ENCODE data around the gene PLPPR3.

The PLPPR3 gene

DNA sequence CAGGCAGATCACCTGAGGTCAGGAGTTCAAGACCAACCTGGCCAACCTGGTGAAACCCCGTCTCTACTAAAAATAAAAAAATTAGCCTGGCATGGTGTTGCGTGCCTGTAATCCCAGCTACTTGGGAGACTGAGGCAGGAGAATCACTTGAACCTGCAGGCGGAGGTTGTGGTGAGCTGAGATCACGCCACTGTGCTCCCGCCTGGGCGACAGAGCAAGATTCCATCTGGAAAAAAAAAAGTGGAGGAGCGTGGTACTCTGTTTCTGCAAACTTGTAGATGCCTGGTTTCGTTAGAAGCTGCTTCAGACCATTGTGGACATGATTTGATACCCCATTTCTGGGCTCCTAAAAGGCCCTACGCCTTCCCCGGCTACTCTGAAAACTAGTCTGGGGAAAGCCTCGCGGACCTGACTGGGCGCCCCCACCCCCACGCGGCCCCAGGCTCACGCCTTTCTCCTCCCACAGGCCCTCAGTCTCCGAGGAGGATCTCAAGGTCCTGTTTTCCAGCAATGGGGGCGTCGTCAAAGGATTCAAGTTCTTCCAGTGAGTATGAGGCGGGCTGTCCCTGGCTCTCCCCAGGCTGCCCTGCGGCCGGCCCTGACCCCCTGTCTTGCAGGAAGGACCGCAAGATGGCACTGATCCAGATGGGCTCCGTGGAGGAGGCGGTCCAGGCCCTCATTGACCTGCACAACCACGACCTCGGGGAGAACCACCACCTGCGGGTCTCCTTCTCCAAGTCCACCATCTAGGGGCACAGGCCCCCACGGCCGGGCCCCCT is 11.5 kb downstream of the PLPPR3 start:
- DNase-seq (ENCODE audit: low read depth in 2 of 2): no peak

DNA sequence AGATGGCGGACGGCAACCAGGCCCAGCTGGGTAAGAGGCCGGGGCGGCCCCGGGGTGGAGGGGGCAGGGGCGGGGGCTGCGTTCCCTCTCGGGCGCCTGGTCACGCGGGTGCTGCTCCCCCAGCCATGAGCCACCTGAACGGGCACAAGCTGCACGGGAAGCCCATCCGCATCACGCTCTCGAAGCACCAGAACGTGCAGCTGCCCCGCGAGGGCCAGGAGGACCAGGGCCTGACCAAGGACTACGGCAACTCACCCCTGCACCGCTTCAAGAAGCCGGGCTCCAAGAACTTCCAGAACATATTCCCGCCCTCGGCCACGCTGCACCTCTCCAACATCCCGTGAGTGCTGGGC is 13.4 kb downstream of the PLPPR3 start:
- no peak for DNase-seq (ENCODE audit: low read depth in 2 of 2)

DNA sequence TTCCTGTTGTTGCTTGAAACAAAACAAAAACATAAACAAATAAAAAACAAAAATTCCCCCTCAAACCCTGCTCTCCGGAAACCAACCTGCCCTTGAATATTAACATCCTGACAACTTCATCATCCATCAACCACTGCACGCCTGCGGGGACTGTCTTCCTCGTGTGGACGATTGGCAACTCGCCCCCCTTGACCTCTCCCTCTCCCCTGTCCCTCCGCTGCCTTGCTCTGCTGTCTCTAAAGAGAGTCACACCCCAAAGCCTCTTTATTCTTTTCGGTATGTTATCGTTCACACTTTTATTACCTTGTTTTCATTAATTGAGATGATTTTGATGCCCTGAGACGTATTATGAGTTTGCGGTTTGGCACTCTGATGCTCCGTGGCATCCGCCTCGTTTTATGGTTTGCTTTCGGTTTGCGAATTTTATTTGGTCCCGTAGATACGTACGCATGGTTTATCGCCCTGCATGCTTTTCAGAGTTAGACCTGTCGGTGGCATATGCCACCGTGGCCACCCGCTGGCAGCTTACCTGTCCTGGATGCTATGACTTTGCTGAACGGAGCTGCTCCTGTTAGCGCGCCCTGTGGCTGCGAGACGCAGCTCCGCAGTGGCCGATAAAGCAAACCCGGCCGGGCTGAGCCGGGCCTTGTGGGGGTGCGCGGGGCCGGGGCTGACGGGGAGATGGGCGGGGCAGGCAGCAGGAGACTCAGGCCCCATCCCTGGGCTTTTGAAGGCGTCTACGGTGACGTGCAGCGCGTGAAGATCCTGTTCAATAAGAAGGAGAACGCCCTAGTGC is 13.9 kb downstream of the PLPPR3 start:
- DNase-seq (ENCODE audit: low read depth in 2 of 2): no peak

DNA sequence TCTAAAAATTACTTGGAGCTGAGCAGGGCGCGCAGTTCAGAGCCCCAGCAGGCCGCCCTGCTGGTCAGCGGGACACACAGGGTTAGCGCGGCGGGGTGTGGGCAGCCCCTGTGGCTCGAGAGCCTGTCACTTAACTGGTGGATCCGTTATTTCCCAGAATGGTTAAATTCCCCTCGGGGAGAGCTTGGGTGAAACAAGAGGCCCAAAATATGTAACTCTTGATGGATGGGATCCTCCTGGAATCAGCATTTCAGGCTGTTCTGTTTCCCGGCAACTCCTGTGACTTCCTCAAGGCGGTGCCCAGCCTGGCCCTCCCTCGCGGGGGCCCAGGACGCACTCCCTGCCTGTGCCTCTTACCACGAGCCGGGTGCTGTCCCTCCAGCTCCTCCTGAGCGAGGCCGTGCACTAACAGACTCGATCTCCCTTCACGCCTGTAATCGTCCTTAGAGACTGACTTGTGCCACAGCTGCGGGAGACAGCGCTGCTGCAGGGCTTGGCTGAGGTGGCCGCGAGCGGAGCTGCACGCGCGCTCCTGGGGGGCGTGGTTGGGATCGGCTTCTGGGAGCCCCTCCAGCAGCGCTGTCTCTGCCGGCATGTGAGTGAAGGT is 14.8 kb downstream of the PLPPR3 start:
- no peak for DNase-seq (ENCODE audit: low read depth in 2 of 2)

DNA sequence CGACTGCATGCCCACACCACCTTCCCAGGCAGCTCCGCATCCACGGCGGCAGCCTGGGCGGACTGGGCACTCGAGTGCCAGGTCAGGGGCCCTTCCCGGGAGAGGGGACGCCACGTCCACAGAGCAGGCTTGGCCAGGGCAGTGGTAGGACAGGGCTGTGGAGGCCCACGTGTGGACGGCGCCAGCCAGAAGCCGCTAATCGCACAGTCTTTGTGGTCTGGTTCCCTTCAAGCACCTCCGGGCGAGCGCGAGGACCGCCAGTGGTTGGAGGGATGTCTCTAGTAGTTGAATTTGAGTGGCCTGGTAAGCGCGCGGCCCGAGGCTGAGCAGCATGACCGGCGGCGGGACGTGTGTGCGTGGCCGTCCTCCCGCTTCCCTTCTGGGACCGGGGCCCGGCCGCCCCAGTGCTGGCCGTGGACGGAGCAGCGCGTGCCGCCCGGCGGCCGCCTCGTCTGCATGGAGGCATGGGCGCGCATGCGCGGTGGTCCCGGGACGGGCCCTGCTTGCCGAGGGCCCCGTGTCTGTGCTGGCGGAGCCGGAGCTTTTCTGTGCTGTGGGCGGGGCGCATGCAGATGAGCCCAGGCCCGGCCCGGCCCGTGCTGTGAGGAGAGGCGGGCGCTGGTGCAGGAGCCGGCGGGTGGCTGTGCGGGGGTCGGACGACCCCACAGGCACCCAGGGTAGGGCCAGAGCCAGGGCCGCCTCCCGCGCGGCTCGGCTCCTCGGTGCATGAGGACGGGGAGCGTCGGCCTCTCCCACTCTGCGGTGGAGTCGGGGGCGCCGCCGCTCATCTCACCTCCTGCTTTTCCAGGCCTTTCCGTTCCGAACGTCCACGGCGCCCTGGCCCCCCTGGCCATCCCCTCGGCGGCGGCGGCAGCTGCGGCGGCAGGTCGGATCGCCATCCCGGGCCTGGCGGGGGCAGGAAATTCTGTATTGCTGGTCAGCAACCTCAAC is 15.9 kb downstream of the PLPPR3 start:
- DNase-seq (ENCODE audit: low read depth in 2 of 2): no peak

DNA sequence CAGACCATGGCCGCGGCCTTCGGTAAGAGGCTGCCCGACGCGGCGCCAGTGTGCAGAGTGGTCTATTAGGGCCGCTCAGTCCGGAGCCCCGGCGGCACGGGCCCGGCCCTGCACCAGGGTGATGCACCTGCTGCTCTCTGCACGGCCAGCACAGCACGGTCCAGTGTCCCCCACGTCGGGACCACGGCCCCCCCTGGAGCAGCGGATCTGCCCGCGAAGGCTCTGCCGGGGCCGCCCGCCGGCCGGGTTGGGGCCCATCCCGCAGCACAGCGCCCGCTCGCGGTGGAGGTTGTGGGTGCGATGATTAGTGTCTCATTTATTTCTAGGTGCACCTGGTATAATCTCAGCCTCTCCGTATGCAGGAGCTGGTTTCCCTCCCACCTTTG is 16.6 kb downstream of the PLPPR3 start:
- DNase-seq (ENCODE audit: low read depth in 2 of 2): no peak

DNA sequence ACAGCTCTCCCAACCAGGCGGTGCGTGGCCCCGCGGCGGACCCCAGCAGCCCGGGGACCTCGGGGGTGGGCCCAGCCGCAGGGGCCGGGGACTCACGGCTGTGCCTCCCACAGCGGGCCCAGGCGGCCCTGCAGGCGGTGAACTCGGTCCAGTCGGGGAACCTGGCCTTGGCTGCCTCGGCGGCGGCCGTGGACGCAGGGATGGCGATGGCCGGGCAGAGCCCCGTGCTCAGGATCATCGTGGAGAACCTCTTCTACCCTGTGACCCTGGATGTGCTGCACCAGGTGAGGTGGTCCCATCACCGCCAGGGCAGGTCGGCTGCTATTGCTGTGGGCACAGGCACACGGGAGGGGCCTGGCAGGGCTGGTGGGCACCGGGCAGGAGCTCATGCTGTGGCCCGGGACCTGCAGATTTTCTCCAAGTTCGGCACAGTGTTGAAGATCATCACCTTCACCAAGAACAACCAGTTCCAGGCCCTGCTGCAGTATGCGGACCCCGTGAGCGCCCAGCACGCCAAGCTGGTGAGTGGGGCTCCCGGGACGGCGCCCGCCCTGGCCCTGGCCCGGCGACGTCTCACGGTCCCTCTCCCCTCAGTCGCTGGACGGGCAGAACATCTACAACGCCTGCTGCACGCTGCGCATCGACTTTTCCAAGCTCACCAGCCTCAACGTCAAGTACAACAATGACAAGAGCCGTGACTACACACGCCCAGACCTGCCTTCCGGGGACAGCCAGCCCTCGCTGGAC is 17.2 kb downstream of the PLPPR3 start:
- no peak for DNase-seq (ENCODE audit: low read depth in 2 of 2)

DNA sequence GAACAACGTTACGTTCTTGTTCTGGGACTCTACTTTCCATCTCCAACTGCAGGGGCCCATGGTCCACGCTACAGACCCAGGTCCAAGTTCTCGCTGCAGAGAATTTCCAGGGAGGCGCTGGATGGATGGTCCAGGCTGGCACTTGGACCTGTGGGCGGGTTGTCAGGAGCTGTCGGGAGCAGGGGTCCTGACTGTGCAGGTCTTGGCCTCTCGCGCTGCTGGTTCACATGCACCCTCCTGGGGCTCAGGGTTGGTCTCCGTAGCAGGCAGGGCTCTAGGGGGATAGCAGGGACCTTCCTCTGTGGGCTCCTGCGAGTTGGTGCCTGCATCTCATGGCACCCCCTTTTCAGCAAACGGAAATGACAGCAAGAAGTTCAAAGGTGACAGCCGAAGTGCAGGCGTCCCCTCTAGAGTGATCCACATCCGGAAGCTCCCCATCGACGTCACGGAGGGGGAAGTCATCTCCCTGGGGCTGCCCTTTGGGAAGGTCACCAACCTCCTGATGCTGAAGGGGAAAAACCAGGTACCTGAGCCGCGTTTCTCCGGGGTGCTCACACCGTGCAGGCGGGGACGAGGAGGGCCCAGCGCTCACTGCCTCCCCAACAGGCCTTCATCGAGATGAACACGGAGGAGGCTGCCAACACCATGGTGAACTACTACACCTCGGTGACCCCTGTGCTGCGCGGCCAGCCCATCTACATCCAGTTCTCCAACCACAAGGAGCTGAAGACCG is 17.9 kb downstream of the PLPPR3 start:
- DNase-seq (ENCODE audit: low read depth in 2 of 2): no peak

DNA sequence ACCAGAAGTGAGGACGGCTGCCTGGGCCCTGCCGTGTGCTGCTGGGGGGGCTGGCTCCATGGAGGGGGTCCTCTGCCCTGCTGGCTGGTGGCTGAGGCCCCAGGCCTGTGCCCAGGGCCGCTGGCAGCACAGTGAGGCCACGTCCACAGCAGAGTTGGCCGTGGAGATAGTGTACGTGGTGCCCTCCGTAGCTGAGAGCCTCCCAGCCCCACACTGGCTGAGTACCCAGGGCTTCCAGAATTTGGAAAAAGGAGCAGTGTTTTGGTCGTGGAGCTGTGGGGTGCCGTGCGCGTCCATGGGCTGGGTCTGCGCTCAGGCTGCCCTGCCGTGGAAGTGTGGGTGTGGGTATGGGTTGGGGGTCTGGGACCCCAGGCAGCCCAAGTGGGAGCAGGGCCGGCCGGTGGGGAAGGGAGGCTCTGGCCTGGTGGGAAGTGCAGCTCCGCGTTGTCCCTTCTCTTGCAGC is 18.6 kb downstream of the PLPPR3 start:
- no peak for DNase-seq (ENCODE audit: low read depth in 2 of 2)

DNA sequence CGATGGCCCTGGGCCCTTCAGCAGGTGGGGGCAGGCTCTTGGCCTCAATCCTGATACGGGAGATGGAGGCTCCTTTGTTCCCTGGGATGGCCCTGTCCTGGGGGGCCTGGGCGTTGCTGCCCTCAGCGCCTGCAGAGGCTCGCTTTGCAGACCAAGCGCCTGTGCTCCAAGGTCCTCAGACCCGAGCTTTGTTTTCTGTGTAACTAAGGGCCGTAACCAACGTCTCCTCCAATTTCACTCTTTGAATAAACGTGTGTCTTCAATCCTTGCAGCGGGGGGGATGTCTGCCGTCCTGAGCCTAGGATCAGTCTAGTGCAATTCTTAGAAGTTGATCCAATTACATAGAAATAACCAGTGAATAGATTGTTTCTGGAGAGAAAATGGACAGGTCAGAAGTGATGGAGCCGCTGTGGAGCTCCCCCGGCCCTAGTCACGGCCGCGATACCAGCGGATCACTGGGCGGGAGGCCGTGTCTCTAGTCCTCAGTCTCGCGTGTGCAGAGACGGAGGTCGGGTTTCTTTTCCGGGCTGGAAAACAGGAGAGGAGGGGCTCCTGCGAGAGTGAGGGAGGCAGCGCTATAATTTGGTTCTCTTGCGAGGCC is 19.2 kb downstream of the PLPPR3 start:
- DNase-seq (ENCODE audit: low read depth in 2 of 2): no peak

DNA sequence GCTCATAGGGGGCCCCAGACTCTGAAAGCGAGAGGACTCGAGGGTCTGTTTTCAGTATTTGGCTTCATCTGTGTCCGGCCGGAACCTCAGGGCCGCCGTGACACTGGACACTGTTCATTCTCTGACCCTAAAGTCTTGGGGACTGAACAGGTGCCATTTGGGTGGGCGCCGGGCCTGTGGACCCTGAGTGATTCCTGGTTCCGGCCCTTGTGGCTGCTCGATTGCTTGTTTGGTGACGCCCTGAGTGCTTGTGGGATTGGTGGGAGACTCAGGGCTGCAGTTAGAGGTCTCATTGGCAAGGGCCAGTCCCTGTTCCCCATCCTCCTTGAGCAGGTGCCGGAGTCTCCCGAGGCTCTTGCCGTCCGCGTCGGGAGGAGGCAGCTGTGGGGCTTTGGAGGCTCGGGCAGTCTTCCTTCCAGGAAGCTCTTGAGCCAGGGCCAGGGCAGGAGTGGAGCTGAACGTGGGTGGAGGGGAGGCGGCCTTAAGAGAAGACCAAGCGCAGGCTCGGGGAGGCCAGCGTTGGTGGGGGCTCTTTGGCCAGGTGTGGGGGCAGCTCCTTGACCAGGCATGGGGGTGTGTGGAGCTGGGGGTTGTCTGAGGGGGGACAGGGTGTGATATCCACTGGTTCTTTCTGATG is 19.8 kb downstream of the PLPPR3 start:
- no peak for DNase-seq (ENCODE audit: low read depth in 2 of 2)

DNA sequence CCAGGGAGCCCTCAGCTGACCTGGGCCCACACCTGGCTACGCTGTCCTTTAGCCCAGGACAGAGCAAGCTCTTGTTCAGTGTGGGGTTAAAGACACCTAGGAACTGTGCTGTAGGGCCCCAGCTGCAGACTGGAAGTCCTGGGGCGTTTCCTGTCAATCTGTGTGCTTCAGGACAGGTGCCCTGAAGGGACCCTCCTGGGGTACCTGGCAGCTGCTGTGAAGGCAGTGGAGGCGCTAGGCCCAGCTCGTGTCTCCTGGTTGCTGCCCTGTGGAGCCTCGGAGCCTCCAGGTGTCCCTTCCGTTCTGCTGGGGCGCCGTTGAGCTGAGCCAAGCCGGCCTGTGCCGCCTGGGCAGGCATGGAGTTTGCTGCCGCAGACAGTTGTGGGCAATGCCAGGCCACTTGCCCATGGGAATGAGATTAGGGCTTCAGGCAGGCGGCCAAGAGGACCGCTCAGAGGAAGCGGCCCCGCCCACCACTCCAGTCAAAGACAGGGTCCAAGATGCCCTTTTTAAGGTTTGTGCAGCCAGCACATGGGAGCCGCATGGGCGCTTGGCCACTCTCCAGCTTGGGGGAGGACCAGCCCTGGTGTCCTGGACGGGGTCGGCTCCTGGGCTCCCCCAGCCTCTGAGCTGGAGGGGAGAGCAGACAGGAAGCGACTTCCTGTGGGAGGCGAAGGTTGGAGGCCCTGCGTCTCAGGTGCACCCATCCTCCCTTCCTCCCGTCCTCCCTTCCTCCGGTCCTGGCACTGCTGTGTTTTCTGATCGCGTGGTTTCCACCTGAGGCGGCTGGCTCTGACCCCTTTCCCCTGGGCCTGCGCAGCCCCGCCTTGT is 20.5 kb downstream of the PLPPR3 start:
- no peak for DNase-seq (ENCODE audit: low read depth in 2 of 2)

DNA sequence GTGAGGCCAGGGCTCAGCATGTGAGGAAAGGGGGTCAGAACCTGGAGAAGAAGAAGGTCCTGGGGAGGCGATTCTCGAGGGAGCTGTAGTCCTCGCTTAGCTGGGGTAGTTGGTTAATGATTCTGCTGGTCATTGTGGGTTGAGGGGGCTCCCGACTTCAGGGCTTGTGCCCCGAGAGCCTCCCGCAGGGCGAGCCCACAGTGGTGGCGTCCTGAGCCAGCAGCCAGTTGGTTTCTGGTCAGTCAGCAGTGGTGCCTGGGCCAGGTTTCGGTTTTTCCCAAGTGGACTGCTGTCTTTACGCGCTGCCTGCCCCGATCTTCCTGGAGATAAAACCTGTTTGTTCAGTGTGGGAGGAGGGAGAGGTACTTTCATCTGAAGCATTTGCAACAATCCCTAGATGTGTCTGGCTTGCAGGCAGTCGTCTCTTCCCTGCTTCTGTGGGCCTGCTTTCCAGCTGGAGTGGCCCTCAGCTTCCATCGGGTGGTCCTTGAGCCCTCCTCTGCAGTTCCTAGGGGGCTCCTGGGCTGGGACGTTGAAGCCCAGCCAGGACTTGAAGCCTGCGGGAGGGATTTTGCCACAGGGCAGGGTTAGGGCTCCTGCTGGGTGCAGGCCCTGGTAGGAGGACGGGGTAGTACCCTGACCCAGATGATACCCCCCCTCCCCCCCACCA is 21.3 kb downstream of the PLPPR3 start:
- DNase-seq (ENCODE audit: low read depth in 2 of 2): no peak

DNA sequence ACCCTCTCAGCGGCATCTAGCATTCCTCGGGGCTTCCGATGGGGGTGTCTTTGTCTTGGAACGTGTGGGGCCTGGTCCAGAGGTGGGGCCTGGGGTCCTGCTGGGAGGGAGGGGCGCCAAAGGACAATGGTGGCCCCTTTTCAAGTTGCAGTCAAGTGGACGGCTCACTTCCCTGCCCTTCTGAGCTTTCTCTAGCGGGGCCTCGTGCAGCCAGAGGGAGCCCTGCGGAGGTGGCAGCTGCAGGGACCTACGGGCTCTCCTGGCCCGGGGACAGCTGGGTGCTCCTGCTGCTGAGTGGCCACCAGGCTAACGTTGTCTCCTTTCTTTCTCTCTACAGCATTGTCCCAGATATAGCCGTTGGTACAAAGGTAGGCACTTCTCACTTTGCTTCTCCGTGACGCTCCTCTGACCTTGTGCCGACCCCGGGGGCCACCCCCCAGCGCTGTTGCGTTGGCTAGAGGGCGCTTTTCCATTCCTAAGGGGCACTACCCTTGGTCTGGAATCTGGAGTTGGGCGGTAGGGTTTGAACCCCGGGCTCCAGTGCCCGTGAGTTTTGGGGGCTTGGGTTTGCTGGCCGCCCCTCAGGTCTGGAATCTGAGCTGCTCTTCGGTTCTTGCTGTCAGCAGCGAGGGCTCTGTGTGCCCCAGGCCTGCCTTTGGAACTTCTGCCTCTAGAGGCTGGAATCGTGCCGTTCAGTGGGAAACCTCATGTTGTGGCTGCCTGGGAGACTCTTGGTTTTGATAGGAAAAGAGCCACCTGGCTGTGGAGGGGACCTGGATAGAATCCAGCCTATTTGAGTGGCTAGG is 22.5 kb downstream of the PLPPR3 start:
- no peak for DNase-seq (ENCODE audit: low read depth in 2 of 2)

DNA sequence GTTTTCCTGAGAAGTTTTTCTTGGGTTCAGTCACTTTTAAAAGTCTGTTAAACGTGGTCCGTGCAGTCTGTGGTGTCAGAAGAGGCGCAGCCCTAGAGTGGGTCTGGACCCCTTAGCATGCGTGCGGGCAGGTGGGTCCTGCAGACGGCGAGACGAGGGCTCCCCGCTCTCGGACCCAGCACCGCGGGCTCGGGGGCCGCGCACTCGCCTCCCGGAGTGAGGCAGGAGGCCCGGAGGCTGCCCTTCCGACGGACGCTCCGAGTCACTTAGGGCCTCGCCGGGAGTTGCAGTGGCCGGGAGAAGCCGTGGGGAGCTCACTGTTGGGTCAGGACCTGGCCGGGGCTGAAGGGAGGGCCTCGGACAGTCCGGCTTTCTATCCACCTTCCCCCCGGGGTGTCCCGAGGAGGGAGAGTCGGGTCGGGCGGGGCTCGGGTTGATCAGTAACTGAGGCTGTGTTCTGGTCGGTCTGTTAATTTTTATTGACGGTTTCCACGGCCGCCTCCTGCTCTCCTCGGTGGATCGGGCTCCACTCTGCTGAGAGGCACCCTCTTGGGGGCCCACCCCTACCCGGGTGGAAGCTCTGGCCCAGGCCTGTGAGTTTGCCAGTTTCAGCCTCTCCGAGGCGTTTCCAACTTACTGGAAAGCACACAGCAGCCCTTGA is 23.2 kb downstream of the PLPPR3 start:
- no peak for DNase-seq (ENCODE audit: low read depth in 2 of 2)

All from stimulated activated CD8-positive, alpha-beta memory T cell treated with anti-CD3 and anti-CD28 coated beads, Interleukin-2, amount 100 ng/mL, for 48 hours (primary cell).